Adrenal gland (tissue), 5 donors: ENCODE measurements around the gene CYP2E1.
"Not testable (repeated sequence)": the region's sequence is repeated elsewhere in the genome, so short reads cannot be mapped to it uniquely, and the experiment has no call there.

ENCODE experiments used
- POLR2A ChIP-seq, 2 donors: fragments of 450-650 bp; IDR thresholded peaks; one replicate each; pipeline ENCODE4 v1.6.1; 2017; ENCODE audit warnings: antibody characterized with exemption in 2 of 2, mild to moderate bottlenecking in 2 of 2, moderate library complexity in 1 of 2
- TF ChIP-seq, protein P1 (sequence below), 6 experiments: fragments of 450-650 bp in 4 of 6; fragments of 200-600 bp in 2 of 6; sonication (generic) in 1 of 6; IDR thresholded peaks; 1 replicate in 5 of 6; 2 replicates in 1 of 6; pipeline versions ENCODE4 v1.5.1 to v1.8.0; 2016 to 2021; ENCODE audit warnings: antibody characterized with exemption in 6 of 6, mild to moderate bottlenecking in 2 of 6, moderate library complexity in 1 of 6
- donor health status: DM: no; HTN: no; CAD: no.

DNA sequence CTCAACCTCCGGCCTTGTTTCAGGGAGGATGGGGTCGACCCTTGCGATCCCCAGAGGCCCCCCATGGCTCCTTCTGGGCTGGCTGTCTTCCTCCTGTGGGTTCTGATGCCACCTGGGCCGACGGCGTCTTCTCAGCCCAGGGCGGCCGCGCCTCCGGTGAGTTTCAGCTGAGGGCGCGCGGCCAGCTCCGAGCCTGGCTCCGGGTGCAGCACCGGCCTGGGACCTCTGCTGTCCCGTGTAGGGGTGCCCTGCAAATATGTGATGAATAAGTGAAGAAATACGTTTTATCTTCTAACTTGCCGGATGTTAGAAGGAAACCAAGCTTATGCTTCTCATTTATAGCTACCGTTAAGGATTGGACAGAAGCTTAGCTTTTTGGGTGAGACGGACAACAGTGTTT lies 42.6 kb downstream of the CYP2E1 start:
- TF ChIP-seq, protein P1, sequence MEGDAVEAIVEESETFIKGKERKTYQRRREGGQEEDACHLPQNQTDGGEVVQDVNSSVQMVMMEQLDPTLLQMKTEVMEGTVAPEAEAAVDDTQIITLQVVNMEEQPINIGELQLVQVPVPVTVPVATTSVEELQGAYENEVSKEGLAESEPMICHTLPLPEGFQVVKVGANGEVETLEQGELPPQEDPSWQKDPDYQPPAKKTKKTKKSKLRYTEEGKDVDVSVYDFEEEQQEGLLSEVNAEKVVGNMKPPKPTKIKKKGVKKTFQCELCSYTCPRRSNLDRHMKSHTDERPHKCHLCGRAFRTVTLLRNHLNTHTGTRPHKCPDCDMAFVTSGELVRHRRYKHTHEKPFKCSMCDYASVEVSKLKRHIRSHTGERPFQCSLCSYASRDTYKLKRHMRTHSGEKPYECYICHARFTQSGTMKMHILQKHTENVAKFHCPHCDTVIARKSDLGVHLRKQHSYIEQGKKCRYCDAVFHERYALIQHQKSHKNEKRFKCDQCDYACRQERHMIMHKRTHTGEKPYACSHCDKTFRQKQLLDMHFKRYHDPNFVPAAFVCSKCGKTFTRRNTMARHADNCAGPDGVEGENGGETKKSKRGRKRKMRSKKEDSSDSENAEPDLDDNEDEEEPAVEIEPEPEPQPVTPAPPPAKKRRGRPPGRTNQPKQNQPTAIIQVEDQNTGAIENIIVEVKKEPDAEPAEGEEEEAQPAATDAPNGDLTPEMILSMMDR (IDR thresholded peaks at IDR 0.05) = not testable (repeated sequence)
- not testable (repeated sequence) for TF ChIP-seq POLR2A (IDR thresholded peaks at IDR 0.05)
